GM06990 (cell line): ENCODE results near the gene PTPRN2.
"Not testable (repeated sequence)": the region's sequence is repeated elsewhere in the genome, so short reads cannot be mapped to it uniquely, and the experiment has no call there.

Experiments
- DNase-seq: peaks from one replicate; pipeline ENCODE4 v3.0.0-alpha.2; 2011; ENCODE audit not compliant: insufficient read length; ENCODE audit errors: extremely low read depth
- H3K27me3 ChIP-seq: replicated peaks from 2 replicates; pipeline ENCODE4 v1.6.0; 2011; ENCODE audit warnings: low read length; ENCODE audit not compliant: control insufficient read depth, insufficient read depth
- H3K36me3 ChIP-seq: 2 replicates; pipeline ENCODE4 v1.5.1; 2011; ENCODE audit warnings: low read length; ENCODE audit not compliant: control insufficient read depth, insufficient read depth
- H3K4me3 ChIP-seq: replicated peaks from 2 replicates; pipeline ENCODE4 v1.5.1; 2011; ENCODE audit warnings: low read depth, mild to moderate bottlenecking, control low read depth, low read length
- TF ChIP-seq, protein P1 (sequence below): IDR thresholded peaks from 2 replicates; pipeline ENCODE4 v1.5.1; 2011; ENCODE audit warnings: low read length, control low read depth, mild to moderate bottlenecking, inconsistent platforms; ENCODE audit not compliant: insufficient read depth, poor library complexity, severe bottlenecking

The PTPRN2 gene

GRCh38 chr7:158216198-158216597, 371.4 kb downstream of the PTPRN2 start:
- DNase-seq = no peak
- Histone ChIP-seq H3K4me3 (no peak overlapping the region), H3K27me3 (no peaks in the 10 kb centered on the region), H3K36me3 (no peaks in the 10 kb centered on the region)
- TF ChIP-seq, protein P1, sequence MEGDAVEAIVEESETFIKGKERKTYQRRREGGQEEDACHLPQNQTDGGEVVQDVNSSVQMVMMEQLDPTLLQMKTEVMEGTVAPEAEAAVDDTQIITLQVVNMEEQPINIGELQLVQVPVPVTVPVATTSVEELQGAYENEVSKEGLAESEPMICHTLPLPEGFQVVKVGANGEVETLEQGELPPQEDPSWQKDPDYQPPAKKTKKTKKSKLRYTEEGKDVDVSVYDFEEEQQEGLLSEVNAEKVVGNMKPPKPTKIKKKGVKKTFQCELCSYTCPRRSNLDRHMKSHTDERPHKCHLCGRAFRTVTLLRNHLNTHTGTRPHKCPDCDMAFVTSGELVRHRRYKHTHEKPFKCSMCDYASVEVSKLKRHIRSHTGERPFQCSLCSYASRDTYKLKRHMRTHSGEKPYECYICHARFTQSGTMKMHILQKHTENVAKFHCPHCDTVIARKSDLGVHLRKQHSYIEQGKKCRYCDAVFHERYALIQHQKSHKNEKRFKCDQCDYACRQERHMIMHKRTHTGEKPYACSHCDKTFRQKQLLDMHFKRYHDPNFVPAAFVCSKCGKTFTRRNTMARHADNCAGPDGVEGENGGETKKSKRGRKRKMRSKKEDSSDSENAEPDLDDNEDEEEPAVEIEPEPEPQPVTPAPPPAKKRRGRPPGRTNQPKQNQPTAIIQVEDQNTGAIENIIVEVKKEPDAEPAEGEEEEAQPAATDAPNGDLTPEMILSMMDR = no peak

GRCh38 chr7:158209435-158209834, 378.2 kb downstream of the PTPRN2 start:
- TF ChIP-seq, protein P1 = no peak
- H3K36me3 ChIP-seq = no peaks in the 10 kb centered on the region
- H3K27me3 ChIP-seq = no peaks in the 10 kb centered on the region
- no peak overlapping the region for H3K4me3 ChIP-seq
- no peak for DNase-seq

DNA sequence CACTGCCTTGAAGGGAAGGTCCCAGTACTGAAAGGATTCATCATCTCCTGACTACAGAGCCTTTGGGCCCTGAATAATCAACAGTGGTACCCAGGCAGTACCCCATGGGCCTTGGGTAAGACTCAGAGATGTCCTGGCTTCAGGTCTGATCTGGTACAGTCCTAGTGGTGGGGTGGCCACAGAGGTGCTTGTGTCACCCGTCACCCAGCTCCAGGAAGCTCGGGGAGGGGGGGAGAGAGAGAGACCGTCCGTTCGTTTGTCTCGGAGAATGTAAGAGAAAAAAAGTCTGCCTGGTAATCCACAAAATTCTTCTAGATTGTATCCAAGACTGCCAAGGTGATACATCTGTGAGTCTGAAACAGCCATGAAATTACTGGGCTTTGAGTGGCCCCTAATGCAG, 381.3 kb downstream of the PTPRN2 start:
- Histone ChIP-seq H3K4me3 (no peak overlapping the region), H3K36me3 (no peaks in the 10 kb centered on the region), H3K27me3 (no peaks in the 10 kb centered on the region)
- no peak for DNase-seq
- TF ChIP-seq, protein P1 = no peak

- no peaks in the 10 kb centered on the region for H3K27me3 ChIP-seq
- H3K36me3 ChIP-seq = no peaks in the 10 kb centered on the region
- DNase-seq = no peak
- H3K4me3 ChIP-seq = no peak overlapping the region
- TF ChIP-seq, protein P1 = no peak
These were observed 383.2 kb downstream of the PTPRN2 start for GRCh38 chr7:158204453-158204852.

- H3K4me3 ChIP-seq, DNase-seq, H3K36me3 ChIP-seq: not testable (repeated sequence)
These were observed 383.7 kb downstream of the PTPRN2 start for GRCh38 chr7:158203948-158204347.

DNA sequence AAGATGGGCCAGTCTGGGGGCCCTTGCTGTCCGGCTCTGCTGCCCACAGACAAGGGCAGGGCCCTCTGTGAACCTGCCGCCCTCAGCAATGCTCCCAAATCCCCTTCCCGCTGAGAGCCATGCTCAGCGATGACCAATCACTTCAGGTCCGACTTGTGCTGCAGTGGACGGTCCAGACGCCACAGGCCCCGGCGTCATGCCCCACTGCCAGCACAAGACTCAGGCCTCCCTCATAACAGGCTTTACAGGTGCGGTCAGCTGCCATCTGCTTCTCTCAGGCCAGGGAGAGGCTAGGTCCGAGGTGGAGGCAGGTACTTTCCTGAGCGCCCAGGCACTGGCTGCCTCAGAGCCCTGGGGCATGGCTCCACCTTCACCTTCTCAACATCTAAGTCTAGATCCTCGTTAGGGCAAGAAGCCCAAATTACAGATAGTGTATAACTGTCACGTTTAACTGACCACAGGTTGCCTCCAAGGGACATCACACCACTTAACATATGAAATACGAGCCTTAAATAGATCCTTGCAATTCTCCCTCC, 393.2 kb downstream of the PTPRN2 start:
- no peak for DNase-seq
- Histone ChIP-seq H3K4me3 (no peak overlapping the region), H3K36me3 (no peaks in the 10 kb centered on the region), H3K27me3 (no peaks in the 10 kb centered on the region)
- TF ChIP-seq, protein P1 = no peak

More at GRCh38 chr7:158203948-158204347, 383.7 kb downstream of the PTPRN2 start:
- H3K27me3 ChIP-seq = not testable (repeated sequence)
